Stimulated activated CD8-positive, alpha-beta memory T cell treated with anti-CD3 and anti-CD28 coated beads, Interleukin-12 subunit alpha, Interleukin-12 subunit beta, amount 100 ng/mL, for 4 hours (primary cell): ENCODE data around the gene GPC6.

Experiments used
- DNase-seq: peaks from one replicate; pipeline ENCODE4 v3.0.0-alpha.2; 2020; ENCODE audit warnings: low read depth

The GPC6 gene

GRCh38 chr13:93502071-93502470 is 275.5 kb downstream of the GPC6 start:
- DNase-seq = no peak

GRCh38 chr13:93502987-93503615 is 276.5 kb downstream of the GPC6 start:
- no peak for DNase-seq

GRCh38 chr13:93505104-93505952 is 278.7 kb downstream of the GPC6 start:
- DNase-seq = no peak

- no peak for DNase-seq
Observed at GRCh38 chr13:93511011-93511410, 284.4 kb downstream of the GPC6 start.

- no peak for DNase-seq
Observed at GRCh38 chr13:93515267-93515666, 288.7 kb downstream of the GPC6 start.

- DNase-seq = no peak
Observed at GRCh38 chr13:93517658-93518057, 291.1 kb downstream of the GPC6 start.

- DNase-seq = no peak
Observed at GRCh38 chr13:93521307-93521706, 294.7 kb downstream of the GPC6 start.

GRCh38 chr13:93522501-93522900 is 295.9 kb downstream of the GPC6 start:
- DNase-seq = no peak

- DNase-seq = no peak
Observed at GRCh38 chr13:93525087-93525486, 298.5 kb downstream of the GPC6 start.

GRCh38 chr13:93527748-93528297 is 301.2 kb downstream of the GPC6 start:
- DNase-seq = no peak

- no peak for DNase-seq
Observed at GRCh38 chr13:93529961-93530360, 303.4 kb downstream of the GPC6 start.

GRCh38 chr13:93534181-93534700 is 307.6 kb downstream of the GPC6 start:
- no peak for DNase-seq

- DNase-seq = no peak
Observed at GRCh38 chr13:93535251-93535650, 308.6 kb downstream of the GPC6 start.

GRCh38 chr13:93539914-93540313 is 313.3 kb downstream of the GPC6 start:
- no peak for DNase-seq

- DNase-seq = no peak
Observed at GRCh38 chr13:93547886-93548285, 321.3 kb downstream of the GPC6 start.

GRCh38 chr13:93549326-93550005 is 322.9 kb downstream of the GPC6 start:
- DNase-seq = no peak

- DNase-seq = no peak
Observed at GRCh38 chr13:93550236-93550635, 323.6 kb downstream of the GPC6 start.

- DNase-seq = no peak
Observed at GRCh38 chr13:93552596-93552995, 326.0 kb downstream of the GPC6 start.

- DNase-seq = no peak
Observed at GRCh38 chr13:93554514-93554913, 327.9 kb downstream of the GPC6 start.

- no peak for DNase-seq
Observed at GRCh38 chr13:93558637-93559036, 332.0 kb downstream of the GPC6 start.

- no peak for DNase-seq
Observed at GRCh38 chr13:93559718-93560117, 333.1 kb downstream of the GPC6 start.

GRCh38 chr13:93561576-93562225 is 335.1 kb downstream of the GPC6 start:
- no peak for DNase-seq
